HepG2 (cell line): ENCODE results near the gene AFDN. TPM values are rescaled to one million over a fixed set of nuclear protein-coding genes. Genes with fewer than 3 reads are reported as not detected.

Experiments used
- CREB1 ChIP-seq, 2 experiments: fragments of 450-650 bp in 1 of 2; IDR thresholded peaks; 2 replicates each; pipeline ENCODE4 v1.6.1; 2016 to 2017; ENCODE audit warnings: control low read depth in 1 of 2, mild to moderate bottlenecking in 1 of 2, missing compliant biosample characterization in 1 of 2, missing genetic modification characterization in 1 of 2
- ELF4 ChIP-seq: sonication (generic); formaldehyde crosslinking; IDR thresholded peaks from 2 replicates; pipeline ENCODE4 v1.5.0; 2020; ENCODE audit warnings: missing genetic modification reagents, mild to moderate bottlenecking, moderate library complexity, borderline replicate concordance
- FOXO1 ChIP-seq: sonication (generic); formaldehyde crosslinking; IDR thresholded peaks from 2 replicates; pipeline ENCODE4 v1.4.0; 2020; ENCODE audit warnings: missing genetic modification reagents
- HOXA7 ChIP-seq: sonication (generic); formaldehyde crosslinking; IDR thresholded peaks from 2 replicates; pipeline ENCODE4 v1.8.1; 2022; ENCODE audit warnings: mild to moderate bottlenecking, missing genetic modification reagents, moderate library complexity
- NR2F1 ChIP-seq, 2 experiments: fragments of 450-650 bp in 1 of 2; formaldehyde crosslinking in 1 of 2; IDR thresholded peaks; 2 replicates each; pipeline versions ENCODE4 v1.5.0 to v1.6.1; 2016 to 2020; ENCODE audit warnings: mild to moderate bottlenecking in 1 of 2, missing compliant biosample characterization in 1 of 2, missing genetic modification reagents in 1 of 2, moderate library complexity in 1 of 2
- ONECUT2 ChIP-seq: sonication (generic); formaldehyde crosslinking; IDR thresholded peaks from 2 replicates; pipeline ENCODE4 v1.4.0; 2020; ENCODE audit warnings: missing genetic modification reagents
- RFX5 ChIP-seq: IDR thresholded peaks from 2 replicates; pipeline ENCODE4 v1.6.1; 2011; ENCODE audit warnings: low read depth, low read length, improper control_type of control experiment
- SOX5 ChIP-seq: IDR thresholded peaks from 2 replicates; pipeline ENCODE4 v1.6.1; 2016; ENCODE audit warnings: borderline replicate concordance
- SUZ12 ChIP-seq: fragments of 150-350 bp; IDR thresholded peaks from 2 replicates; pipeline ENCODE4 v1.6.1; 2014; ENCODE audit warnings: low read depth, low read length
- TSC22D2 ChIP-seq: sonication (generic); formaldehyde crosslinking; IDR thresholded peaks from 2 replicates; pipeline ENCODE4 v1.5.1; 2020; ENCODE audit warnings: missing genetic modification reagents, mild to moderate bottlenecking, borderline replicate concordance
- ZFY ChIP-seq: sonication (generic); formaldehyde crosslinking; IDR thresholded peaks from 2 replicates; pipeline ENCODE4 v1.4.0; 2020; ENCODE audit warnings: missing genetic modification reagents
- ZNF354B ChIP-seq: sonication (generic); formaldehyde crosslinking; IDR thresholded peaks from 2 replicates; pipeline ENCODE4 v1.8.0; 2022; ENCODE audit warnings: mild to moderate bottlenecking, missing genetic modification reagents
- ZNF530 ChIP-seq: sonication (generic); formaldehyde crosslinking; IDR thresholded peaks from 2 replicates; pipeline ENCODE4 v1.5.0; 2020; ENCODE audit warnings: low read depth, mild to moderate bottlenecking, missing genetic modification reagents
- ZNF652 ChIP-seq: IDR thresholded peaks from 2 replicates; pipeline ENCODE4 v1.6.1; 2016; ENCODE audit warnings: low read depth, borderline replicate concordance
- ZNF850 ChIP-seq: sonication (generic); formaldehyde crosslinking; conservative IDR thresholded peaks from 2 replicates; pipeline ENCODE4 v1.9.0; 2021; ENCODE audit warnings: mild to moderate bottlenecking, missing genetic modification reagents
- polyA plus RNA-seq, 8 experiments: library from polyadenylated mRNA; depleted of rRNA in 3 of 8; stranded (reverse) in 7 of 8; unstranded in 1 of 8; fragments of >200 nt; fragmentation: Illumina TruSeq in 4 of 8; extraction: Trizol in 4 of 8; gene quantifications; 2 replicates each; pipeline versions ENCODE4 v1.2.1 to v1.2.3, GENCODE V29; 2011 to 2016; ENCODE audit warnings: low read depth in 4 of 8, missing spikeins in 1 of 8, mixed read lengths in 1 of 8; ENCODE audit not compliant: insufficient read depth in 1 of 8
- total RNA-seq, 5 experiments: library from RNA; depleted of rRNA; stranded (reverse); fragments of >200 nt; fragmentation: Illumina TruSeq; extraction: Trizol; gene quantifications; 2 replicates each; pipeline ENCODE4 v1.2.3, GENCODE V29; 2016; ENCODE audit warnings: low read depth in 1 of 5
- TF ChIP-seq, protein P1 (sequence below): sonication (generic); formaldehyde crosslinking; IDR thresholded peaks from 2 replicates; pipeline ENCODE4 v1.4.0; 2020; ENCODE audit warnings: mild to moderate bottlenecking, missing genetic modification reagents
- TF ChIP-seq, protein P2 (sequence below): sonication (generic); formaldehyde crosslinking; IDR thresholded peaks from 2 replicates; pipeline ENCODE4 v1.8.0; 2022; ENCODE audit warnings: mild to moderate bottlenecking, missing genetic modification reagents, borderline replicate concordance
- TF ChIP-seq, protein P3 (sequence below): sonication (generic); formaldehyde crosslinking; IDR thresholded peaks from 2 replicates; pipeline ENCODE4 v1.4.0; 2020; ENCODE audit warnings: missing genetic modification reagents, borderline replicate concordance

Gene AFDN
- total and polyA plus RNA-seq, 2 of the 13 experiments (the other 11 are each of a cell fraction or from before 2014, with no cell fraction given), result 136 to 151 TPM

DNA sequence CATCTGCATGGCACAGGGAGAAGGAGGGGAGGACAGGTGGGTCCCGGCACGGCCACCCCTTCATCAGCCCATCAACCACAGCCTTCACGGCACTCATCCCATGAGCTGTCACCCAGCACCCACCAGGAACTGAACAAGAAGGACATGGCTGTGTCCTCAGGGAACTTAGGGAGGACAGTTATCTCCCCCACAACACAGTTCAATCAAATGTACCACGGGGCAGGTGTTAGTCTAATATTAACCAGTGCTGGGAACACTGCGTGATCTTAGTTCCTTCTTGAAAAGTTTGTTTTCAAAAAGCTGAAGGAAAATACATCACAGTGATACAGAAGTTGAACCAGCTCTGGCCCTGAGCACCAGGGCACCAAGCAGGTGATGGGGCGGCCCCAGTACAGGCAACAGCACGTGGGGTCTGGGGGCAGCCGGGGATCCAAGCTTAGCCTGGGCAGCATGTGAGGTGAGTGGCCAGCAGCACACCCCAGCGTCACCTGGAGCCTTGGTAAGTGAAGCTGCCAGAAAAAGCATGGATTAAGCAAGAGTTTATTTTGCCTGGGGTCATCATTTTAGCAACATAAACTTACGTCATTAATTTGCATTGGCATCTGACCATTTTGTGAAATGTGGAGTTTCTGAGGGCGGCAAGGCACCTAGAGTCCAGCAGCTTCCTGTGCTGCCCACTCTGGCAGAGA, 35.5 kb upstream of the AFDN start (continued):
- TF ChIP-seq, protein P1, sequence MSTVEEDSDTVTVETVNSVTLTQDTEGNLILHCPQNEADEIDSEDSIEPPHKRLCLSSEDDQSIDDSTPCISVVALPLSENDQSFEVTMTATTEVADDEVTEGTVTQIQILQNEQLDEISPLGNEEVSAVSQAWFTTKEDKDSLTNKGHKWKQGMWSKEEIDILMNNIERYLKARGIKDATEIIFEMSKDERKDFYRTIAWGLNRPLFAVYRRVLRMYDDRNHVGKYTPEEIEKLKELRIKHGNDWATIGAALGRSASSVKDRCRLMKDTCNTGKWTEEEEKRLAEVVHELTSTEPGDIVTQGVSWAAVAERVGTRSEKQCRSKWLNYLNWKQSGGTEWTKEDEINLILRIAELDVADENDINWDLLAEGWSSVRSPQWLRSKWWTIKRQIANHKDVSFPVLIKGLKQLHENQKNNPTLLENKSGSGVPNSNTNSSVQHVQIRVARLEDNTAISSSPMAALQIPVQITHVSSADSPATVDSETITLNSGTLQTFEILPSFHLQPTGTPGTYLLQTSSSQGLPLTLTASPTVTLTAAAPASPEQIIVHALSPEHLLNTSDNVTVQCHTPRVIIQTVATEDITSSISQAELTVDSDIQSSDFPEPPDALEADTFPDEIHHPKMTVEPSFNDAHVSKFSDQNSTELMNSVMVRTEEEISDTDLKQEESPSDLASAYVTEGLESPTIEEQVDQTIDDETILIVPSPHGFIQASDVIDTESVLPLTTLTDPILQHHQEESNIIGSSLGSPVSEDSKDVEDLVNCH, result no peak
- TF ChIP-seq RFX5, result peak; percentile 88
- TF ChIP-seq ZNF354B, result 0 out of 2 replicates have a peak, but pooled peaks have one; percentile 18
- TF ChIP-seq ZFY (CRISPR knock-in tag), result no peak
- peak; percentile 50; the same call in 1 of the 2 replicates for TF ChIP-seq FOXO1
- no peak for TF ChIP-seq NR2F1 (CRISPR knock-in tag; IDR thresholded peaks at IDR 0.05)
- no peak for TF ChIP-seq SUZ12
- peak; percentile 71 for TF ChIP-seq CREB1 (IDR thresholded peaks at IDR 0.05)
- TF ChIP-seq CREB1 (CRISPR knock-in tag; IDR thresholded peaks at IDR 0.05), result no peak
- 0 out of 2 replicates have a peak, but pooled peaks have one; percentile 44 for TF ChIP-seq TSC22D2
- TF ChIP-seq SOX5 (CRISPR knock-in tag), result 0 out of 2 replicates have a peak, but pooled peaks have one; percentile 11
- no peak for TF ChIP-seq ZNF530 (CRISPR knock-in tag)
- no peak for TF ChIP-seq HOXA7 (CRISPR knock-in tag)
- no peak for TF ChIP-seq ELF4
- no peak for TF ChIP-seq ZNF652 (CRISPR knock-in tag)
- TF ChIP-seq ONECUT2 (CRISPR knock-in tag), result no peak
- TF ChIP-seq ZNF850, result no peak
- TF ChIP-seq, protein P2, sequence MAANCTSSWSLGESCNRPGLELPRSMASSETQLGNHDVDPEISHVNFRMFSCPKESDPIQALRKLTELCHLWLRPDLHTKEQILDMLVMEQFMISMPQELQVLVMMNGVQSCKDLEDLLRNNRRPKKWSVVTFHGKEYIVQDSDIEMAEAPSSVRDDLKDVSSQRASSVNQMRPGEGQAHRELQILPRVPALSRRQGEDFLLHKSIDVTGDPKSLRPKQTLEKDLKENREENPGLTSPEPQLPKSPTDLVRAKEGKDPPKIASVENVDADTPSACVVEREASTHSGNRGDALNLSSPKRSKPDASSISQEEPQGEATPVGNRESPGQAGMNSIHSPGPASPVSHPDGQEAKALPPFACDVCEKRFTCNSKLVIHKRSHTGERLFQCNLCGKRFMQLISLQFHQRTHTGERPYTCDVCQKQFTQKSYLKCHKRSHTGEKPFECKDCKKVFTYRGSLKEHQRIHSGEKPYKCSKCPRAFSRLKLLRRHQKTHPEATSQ (CRISPR knock-in tag), result 0 out of 2 replicates have a peak, but pooled peaks have one; percentile 17
- TF ChIP-seq, protein P3, sequence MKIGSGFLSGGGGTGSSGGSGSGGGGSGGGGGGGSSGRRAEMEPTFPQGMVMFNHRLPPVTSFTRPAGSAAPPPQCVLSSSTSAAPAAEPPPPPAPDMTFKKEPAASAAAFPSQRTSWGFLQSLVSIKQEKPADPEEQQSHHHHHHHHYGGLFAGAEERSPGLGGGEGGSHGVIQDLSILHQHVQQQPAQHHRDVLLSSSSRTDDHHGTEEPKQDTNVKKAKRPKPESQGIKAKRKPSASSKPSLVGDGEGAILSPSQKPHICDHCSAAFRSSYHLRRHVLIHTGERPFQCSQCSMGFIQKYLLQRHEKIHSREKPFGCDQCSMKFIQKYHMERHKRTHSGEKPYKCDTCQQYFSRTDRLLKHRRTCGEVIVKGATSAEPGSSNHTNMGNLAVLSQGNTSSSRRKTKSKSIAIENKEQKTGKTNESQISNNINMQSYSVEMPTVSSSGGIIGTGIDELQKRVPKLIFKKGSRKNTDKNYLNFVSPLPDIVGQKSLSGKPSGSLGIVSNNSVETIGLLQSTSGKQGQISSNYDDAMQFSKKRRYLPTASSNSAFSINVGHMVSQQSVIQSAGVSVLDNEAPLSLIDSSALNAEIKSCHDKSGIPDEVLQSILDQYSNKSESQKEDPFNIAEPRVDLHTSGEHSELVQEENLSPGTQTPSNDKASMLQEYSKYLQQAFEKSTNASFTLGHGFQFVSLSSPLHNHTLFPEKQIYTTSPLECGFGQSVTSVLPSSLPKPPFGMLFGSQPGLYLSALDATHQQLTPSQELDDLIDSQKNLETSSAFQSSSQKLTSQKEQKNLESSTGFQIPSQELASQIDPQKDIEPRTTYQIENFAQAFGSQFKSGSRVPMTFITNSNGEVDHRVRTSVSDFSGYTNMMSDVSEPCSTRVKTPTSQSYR (CRISPR knock-in tag), result no peak; the same call in 1 of the 2 replicates
